ENCODE results near the gene PSMD7. TPM values are rescaled to one million over a fixed set of nuclear protein-coding genes. Genes with fewer than 3 reads are reported as not detected.

Gene PSMD7
- total RNA-seq, 2 experiments from 2014 or later, result 103 to 119 TPM

GRCh38 chr16:74288065-74288464, 8.5 kb upstream of the PSMD7 start:
- H3K9me3 Mint-ChIP-seq, result peaks cover 11% of the 10 kb centered on the region
- intact Hi-C loops (cut with micrococcal nuclease), result no loop called here
- ATAC-seq (no peak), DNase-seq (no peak)
- H3K27me3 Mint-ChIP-seq, result no peaks in the 10 kb centered on the region
- ChIA-PET CTCF (no interaction called here), POLR2A (no interaction called here)
- H3K36me3 Mint-ChIP-seq (ENCODE audit: low read depth), result peaks cover 16% of the 10 kb centered on the region
- no peaks in the 10 kb centered on the region for H3K4me1 Mint-ChIP-seq (ENCODE audit: low read depth)
- H3K27ac Mint-ChIP-seq, result no peak overlapping the region
- TF ChIP-seq, protein P1, sequence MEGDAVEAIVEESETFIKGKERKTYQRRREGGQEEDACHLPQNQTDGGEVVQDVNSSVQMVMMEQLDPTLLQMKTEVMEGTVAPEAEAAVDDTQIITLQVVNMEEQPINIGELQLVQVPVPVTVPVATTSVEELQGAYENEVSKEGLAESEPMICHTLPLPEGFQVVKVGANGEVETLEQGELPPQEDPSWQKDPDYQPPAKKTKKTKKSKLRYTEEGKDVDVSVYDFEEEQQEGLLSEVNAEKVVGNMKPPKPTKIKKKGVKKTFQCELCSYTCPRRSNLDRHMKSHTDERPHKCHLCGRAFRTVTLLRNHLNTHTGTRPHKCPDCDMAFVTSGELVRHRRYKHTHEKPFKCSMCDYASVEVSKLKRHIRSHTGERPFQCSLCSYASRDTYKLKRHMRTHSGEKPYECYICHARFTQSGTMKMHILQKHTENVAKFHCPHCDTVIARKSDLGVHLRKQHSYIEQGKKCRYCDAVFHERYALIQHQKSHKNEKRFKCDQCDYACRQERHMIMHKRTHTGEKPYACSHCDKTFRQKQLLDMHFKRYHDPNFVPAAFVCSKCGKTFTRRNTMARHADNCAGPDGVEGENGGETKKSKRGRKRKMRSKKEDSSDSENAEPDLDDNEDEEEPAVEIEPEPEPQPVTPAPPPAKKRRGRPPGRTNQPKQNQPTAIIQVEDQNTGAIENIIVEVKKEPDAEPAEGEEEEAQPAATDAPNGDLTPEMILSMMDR (IDR thresholded peaks at IDR 0.05), result no peak
- H3K4me3 Mint-ChIP-seq, result no peak overlapping the region

DNA sequence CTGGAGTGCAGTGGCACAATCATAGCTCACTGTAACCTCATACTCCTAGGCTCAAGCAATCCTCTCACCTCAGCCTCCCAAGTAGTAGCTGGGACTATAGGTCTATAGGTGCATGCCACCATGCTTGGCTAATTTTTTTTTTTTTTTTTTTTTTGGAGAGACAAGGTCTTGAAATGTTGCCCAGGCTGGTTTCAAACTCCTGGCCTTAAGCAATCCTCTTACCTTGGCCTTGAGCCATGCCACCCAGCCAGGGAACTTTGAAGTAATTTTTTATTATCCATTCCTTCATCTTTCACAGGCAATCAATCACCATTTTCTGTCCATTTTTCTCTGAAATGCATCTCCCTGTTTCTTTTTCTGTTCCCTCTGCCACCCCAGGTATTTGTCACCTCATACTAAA, 6.3 kb upstream of the PSMD7 start:
- H3K4me1 Mint-ChIP-seq (ENCODE audit: low read depth), result peaks cover 4% of the 10 kb centered on the region
- TF ChIP-seq, protein P1 (IDR thresholded peaks at IDR 0.05), result no peak
- no peak for DNase-seq
- ChIA-PET CTCF (interaction anchor here (0.9 kb wide), 1 partner anchor 15 kb away, joined by 3 read pairs; no protein-coding TSS in a partner anchor), POLR2A (no interaction called here)
- H3K27me3 Mint-ChIP-seq, result no peaks in the 10 kb centered on the region
- H3K4me3 Mint-ChIP-seq, result no peak overlapping the region
- H3K36me3 Mint-ChIP-seq (ENCODE audit: low read depth), result peaks cover 16% of the 10 kb centered on the region
- intact Hi-C loops (cut with micrococcal nuclease), result no loop called here
- no peak overlapping the region for H3K27ac Mint-ChIP-seq
- no peak for ATAC-seq
- H3K9me3 Mint-ChIP-seq, result peaks cover 11% of the 10 kb centered on the region

DNA sequence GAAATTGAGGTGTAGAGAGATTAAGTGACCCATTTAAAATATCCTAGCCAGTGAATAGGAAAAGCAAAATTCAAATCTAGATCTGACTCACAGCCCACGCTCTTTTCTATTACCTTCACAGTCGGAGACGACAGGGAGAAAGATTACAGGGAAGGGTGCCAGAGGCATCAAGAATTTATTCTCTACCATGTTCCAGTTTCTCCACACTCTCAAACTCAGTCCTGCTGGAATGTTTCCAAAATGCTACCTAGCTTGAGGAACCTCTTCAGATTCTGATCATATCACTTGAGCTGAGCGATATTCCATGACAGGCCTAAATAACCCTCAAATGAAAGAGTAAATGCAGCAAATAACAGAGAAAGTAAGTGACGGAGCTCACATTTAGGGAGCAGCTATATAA, 5.4 kb upstream of the PSMD7 start:
- peaks cover 11% of the 10 kb centered on the region for H3K9me3 Mint-ChIP-seq
- no peak overlapping the region for H3K4me3 Mint-ChIP-seq
- DNase-seq (no peak), ATAC-seq (no peak)
- peaks cover 10% of the 10 kb centered on the region for H3K4me1 Mint-ChIP-seq (ENCODE audit: low read depth)
- ChIA-PET POLR2A (no interaction called here), CTCF (interaction anchor here (0.9 to 1.2 kb wide), 2 partner anchors 16 to 17 kb away, joined by 3 read pairs; no protein-coding TSS in a partner anchor)
- intact Hi-C loops (cut with micrococcal nuclease), result no loop called here
- H3K27ac Mint-ChIP-seq, result no peak overlapping the region
- TF ChIP-seq, protein P1 (IDR thresholded peaks at IDR 0.05), result no peak
- no peaks in the 10 kb centered on the region for H3K27me3 Mint-ChIP-seq
- peaks cover 18% of the 10 kb centered on the region for H3K36me3 Mint-ChIP-seq (ENCODE audit: low read depth)

GRCh38 chr16:74291577-74292208, 4.9 kb upstream of the PSMD7 start:
- H3K36me3 Mint-ChIP-seq (ENCODE audit: low read depth), result peaks cover 19% of the 10 kb centered on the region
- peaks cover 11% of the 10 kb centered on the region for H3K9me3 Mint-ChIP-seq
- TF ChIP-seq, protein P1 (IDR thresholded peaks at IDR 0.05), result no peak
- POLR2A ChIA-PET, result no interaction called here
- peaks cover 10% of the 10 kb centered on the region for H3K4me1 Mint-ChIP-seq (ENCODE audit: low read depth)
- H3K27me3 Mint-ChIP-seq, result no peaks in the 10 kb centered on the region
- H3K27ac Mint-ChIP-seq, result no peak overlapping the region
- intact Hi-C loops (cut with micrococcal nuclease), result no loop called here
- CTCF ChIA-PET, result interaction anchor here (1.2 kb wide), 1 partner anchor 18 kb away, joined by 3 read pairs; no protein-coding TSS in a partner anchor
- H3K4me3 Mint-ChIP-seq, result no peak overlapping the region
- DNase-seq (no peak), ATAC-seq (no peak)

DNA sequence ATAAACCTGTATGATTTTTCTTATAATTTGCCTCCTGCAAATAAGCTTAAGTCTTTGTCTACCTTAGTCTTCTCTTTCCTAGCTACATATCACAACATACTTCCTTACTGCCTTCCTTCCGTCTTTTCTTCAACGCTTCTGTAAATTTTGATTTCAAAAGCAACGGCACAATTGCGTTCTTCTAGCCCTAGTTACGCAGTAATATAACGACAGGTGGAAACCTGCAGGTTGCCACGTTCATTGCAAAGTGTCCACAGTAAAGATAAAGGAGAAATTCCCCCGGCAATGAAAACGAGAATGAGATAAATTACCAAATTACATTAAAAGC, 546 bp upstream of the PSMD7 start:
- H3K9me3 Mint-ChIP-seq, result peaks cover 9% of the 10 kb centered on the region
- ATAC-seq, result peak; percentile 6
- TF ChIP-seq, protein P1 (IDR thresholded peaks at IDR 0.05), result no peak
- H3K36me3 Mint-ChIP-seq (ENCODE audit: low read depth), result peaks cover 44% of the 10 kb centered on the region
- H3K4me3 Mint-ChIP-seq, result peak overlapping the region; percentile 90
- intact Hi-C loops (cut with micrococcal nuclease), result no loop called here
- DNase-seq, result no peak
- ChIA-PET POLR2A (interaction anchor here (1.3 to 1.5 kb wide), 2 partner anchors 8 to 20 kb away, joined by 3 read pairs; no protein-coding TSS in a partner anchor), CTCF (no interaction called here)
- no peaks in the 10 kb centered on the region for H3K27me3 Mint-ChIP-seq
- peaks cover 30% of the 10 kb centered on the region for H3K4me1 Mint-ChIP-seq (ENCODE audit: low read depth)
- peak overlapping the region; percentile 94 for H3K27ac Mint-ChIP-seq
